ENCODE results near the gene RAD51AP2.
"Not testable (repeated sequence)": the region's sequence is repeated elsewhere in the genome, so short reads cannot be mapped to it uniquely, and the experiment has no call there.

RAD51AP2 gene

GRCh38 chr2:17518212-17519154 is at the start of gene RAD51AP2:
Gene RAD51AP2 (minus strand): TSS chr2:17518440. CDS start chr2:17518415, 25 bp downstream.
- DNase-seq, result no peak

GRCh38 chr2:17565726-17566125 is 47.5 kb upstream of the RAD51AP2 start:
- DNase-seq, result not testable (repeated sequence)

GRCh38 chr2:17558878-17559277 is 40.6 kb upstream of the RAD51AP2 start:
- DNase-seq, result no peak

- DNase-seq, result no peak
Measured at GRCh38 chr2:17558053-17558452, 39.8 kb upstream of the RAD51AP2 start.

GRCh38 chr2:17557596-17557995 is 39.4 kb upstream of the RAD51AP2 start:
- DNase-seq, result no peak

GRCh38 chr2:17555150-17555549 is 36.9 kb upstream of the RAD51AP2 start:
- DNase-seq, result no peak

GRCh38 chr2:17550907-17551306 is 32.7 kb upstream of the RAD51AP2 start:
- DNase-seq, result no peak

GRCh38 chr2:17547737-17548136 is 29.5 kb upstream of the RAD51AP2 start:
- DNase-seq, result no peak

GRCh38 chr2:17547237-17547636 is 29.0 kb upstream of the RAD51AP2 start:
- no peak for DNase-seq

GRCh38 chr2:17545680-17546613 is 27.7 kb upstream of the RAD51AP2 start:
- no peak for DNase-seq

GRCh38 chr2:17544256-17544655 is 26.0 kb upstream of the RAD51AP2 start:
- DNase-seq, result no peak

GRCh38 chr2:17543848-17544247 is 25.6 kb upstream of the RAD51AP2 start:
- no peak for DNase-seq

GRCh38 chr2:17543131-17543660 is 25.0 kb upstream of the RAD51AP2 start:
- no peak for DNase-seq

GRCh38 chr2:17542471-17542870 is 24.2 kb upstream of the RAD51AP2 start:
- DNase-seq, result no peak

- no peak for DNase-seq
Measured at GRCh38 chr2:17541531-17541950, 23.3 kb upstream of the RAD51AP2 start.

- no peak for DNase-seq
Measured at GRCh38 chr2:17540813-17541530, 22.7 kb upstream of the RAD51AP2 start.

GRCh38 chr2:17540093-17540812 is 22.0 kb upstream of the RAD51AP2 start, which contains the start of gene VSNL1:
Gene VSNL1 (plus strand): TSS chr2:17540696. CDS start chr2:17592075, 51,379 bp downstream.
- DNase-seq, result no peak

- no peak for DNase-seq
Measured at GRCh38 chr2:17539611-17540092, 21.4 kb upstream of the RAD51AP2 start.

- no peak for DNase-seq
Measured at GRCh38 chr2:17538844-17539554, 20.8 kb upstream of the RAD51AP2 start.

GRCh38 chr2:17538022-17538843 is 20.0 kb upstream of the RAD51AP2 start:
- DNase-seq, result no peak
